GM19438 (cell line): ENCODE data around the gene CBARP.

ENCODE experiments used
- ATAC-seq: cut with Tn5 transposase; IDR thresholded peaks from one replicate; pipeline ENCODE4 v1.9.1; 2021; ENCODE audit warnings: low read depth; ENCODE audit not compliant: unreplicated experiment

Gene CBARP

DNA sequence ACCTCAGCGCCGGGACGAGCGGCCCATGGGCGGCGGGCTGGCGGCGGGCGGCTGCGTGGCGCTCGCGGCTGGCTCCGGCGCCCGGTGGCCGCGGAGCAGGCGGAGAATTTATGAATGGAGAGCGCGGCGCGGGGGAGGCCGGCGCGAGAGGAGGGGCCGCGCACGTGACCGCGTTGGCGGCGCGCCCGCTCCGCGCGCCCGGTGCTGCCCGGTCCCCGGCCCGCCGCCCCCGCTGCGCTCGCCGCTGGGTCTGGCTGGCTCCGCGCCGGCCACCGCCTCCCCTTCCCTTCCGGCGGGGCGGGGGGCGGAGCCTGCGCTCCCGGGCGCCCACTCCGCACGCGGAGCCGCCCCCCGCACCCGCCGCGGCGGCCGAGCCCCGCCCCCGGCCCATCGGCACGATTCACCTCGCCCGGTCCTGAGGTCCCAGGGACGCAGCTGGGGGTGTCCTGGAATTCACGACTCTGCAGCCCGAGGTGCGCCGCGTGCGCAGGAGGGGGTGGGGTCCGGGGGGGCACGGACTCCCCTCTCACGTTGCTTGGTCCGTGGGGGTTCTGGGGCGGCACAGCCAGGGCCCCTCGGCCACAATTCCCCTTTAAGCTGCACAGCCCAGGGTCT, at the start of gene CBARP:
Gene CBARP, minus strand, starts transcription at position 252 of the 615 bp plus-strand sequence. CDS start 1,905 bp downstream, outside the sequence.
- no peak for ATAC-seq

GRCh38 chr19:1286487-1287353, 48.9 kb upstream of the CBARP start:
- no peak for ATAC-seq

DNA sequence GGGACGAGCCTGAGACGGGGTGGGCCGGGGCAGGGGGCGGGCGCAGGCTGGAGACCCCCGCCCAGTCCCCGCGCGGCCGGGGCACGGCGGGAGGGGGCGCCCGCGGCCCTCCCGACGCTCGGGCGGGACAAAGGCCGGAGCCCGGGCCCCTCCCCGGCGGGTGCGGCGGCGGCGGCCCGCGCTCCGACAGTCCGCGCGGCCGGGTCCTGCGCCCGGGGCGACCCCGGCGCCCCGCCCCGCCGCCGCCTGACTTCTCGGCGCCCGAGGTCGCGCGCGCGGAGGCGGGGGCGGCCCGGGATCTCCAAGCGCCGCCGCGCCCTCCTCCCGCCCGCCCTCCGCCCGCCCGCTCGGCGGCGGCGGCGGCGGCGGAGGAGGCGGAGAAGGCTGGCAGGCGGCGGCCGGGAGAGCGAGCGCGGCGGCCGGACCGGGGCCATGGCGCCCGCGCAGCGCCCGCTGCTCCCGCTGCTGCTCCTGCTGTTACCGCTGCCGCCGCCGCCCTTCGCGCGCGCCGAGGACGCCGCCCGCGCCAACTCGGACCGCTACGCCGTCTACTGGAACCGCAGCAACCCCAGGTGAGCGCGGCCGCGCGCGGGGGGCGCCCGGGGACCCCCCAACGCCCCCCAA, 48.0 kb upstream of the CBARP start, which contains the start of gene EFNA2:
Gene EFNA2, plus strand, starts transcription at position 137 of the 624 bp plus-strand sequence. Its CDS starts 296 bp downstream, at position 433.
- no peak for ATAC-seq

GRCh38 chr19:1284979-1285736, 47.4 kb upstream of the CBARP start:
- no peak for ATAC-seq

- ATAC-seq: no peak
Observed at GRCh38 chr19:1284293-1284978, 46.6 kb upstream of the CBARP start.

DNA sequence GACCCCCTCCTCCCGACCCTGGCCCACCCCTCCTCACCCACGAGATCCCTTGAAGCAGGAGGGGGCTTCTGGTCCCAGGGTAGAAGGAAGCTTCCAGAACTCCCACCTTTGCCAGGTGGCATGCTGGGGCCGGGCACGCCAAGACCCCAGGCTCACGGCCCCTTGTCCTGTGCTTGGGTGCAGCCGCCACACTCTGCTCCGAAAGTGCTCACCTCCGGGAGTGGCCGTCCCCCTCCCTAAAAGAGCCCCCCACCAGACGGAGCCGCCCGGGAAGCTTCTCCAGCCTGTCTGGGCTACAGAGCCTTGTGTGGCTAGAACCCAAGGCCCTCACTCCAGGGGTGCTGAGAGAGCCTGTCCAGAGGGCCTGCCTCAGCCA, 46.1 kb upstream of the CBARP start:
- no peak for ATAC-seq

GRCh38 chr19:1283207-1283916, 45.6 kb upstream of the CBARP start:
- ATAC-seq: no peak

GRCh38 chr19:1282588-1283206, 44.9 kb upstream of the CBARP start:
- ATAC-seq: no peak

- ATAC-seq: no peak
Observed at GRCh38 chr19:1281569-1282287, 43.9 kb upstream of the CBARP start.

DNA sequence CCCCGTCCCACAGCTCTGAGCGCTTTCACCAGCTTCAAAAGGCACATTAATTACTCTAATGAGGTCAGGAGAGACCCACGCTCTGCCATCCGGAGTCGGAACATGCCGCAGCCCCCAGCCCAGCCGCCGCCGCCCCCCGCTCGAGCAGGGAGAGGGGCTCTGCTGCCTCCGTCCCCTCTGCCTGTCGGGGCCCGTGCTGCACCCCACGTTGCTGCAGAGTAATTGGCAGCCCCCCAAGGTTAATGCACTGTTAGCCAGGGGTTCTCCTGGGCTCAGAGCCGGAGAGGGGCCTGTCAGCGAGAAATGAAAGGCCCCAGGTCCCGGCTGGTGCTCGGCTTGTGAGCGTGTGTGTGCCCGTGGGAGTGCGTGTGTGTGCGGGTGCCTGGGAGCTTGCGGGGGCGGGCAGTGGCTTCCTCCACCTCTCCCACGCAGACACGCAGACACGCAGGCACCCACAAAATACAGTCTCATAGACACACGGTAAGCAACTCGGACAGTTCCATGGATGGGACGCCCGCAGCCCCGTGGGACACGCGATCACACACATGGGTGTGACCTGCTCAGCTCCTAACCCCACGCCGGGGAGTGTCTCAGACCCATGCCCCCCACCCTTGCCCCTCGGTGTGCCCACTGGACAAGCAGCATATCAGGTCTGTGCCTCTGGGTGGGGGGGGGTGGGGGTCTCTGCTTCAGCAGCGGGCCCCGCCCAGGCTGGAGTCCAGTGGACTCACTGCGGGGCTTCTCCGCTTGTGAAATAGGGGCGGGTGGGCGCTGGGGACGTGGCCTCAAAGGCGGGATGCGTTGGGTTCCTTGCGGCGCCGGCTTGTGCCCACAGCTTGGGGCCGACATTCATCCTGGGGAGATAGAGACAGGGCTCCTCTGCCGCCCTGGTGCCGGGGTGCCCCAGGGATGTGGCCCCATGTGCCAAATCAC, 43.1 kb upstream of the CBARP start:
- no peak for ATAC-seq

GRCh38 chr19:1279782-1280341, 42.1 kb upstream of the CBARP start:
- ATAC-seq: no peak

DNA sequence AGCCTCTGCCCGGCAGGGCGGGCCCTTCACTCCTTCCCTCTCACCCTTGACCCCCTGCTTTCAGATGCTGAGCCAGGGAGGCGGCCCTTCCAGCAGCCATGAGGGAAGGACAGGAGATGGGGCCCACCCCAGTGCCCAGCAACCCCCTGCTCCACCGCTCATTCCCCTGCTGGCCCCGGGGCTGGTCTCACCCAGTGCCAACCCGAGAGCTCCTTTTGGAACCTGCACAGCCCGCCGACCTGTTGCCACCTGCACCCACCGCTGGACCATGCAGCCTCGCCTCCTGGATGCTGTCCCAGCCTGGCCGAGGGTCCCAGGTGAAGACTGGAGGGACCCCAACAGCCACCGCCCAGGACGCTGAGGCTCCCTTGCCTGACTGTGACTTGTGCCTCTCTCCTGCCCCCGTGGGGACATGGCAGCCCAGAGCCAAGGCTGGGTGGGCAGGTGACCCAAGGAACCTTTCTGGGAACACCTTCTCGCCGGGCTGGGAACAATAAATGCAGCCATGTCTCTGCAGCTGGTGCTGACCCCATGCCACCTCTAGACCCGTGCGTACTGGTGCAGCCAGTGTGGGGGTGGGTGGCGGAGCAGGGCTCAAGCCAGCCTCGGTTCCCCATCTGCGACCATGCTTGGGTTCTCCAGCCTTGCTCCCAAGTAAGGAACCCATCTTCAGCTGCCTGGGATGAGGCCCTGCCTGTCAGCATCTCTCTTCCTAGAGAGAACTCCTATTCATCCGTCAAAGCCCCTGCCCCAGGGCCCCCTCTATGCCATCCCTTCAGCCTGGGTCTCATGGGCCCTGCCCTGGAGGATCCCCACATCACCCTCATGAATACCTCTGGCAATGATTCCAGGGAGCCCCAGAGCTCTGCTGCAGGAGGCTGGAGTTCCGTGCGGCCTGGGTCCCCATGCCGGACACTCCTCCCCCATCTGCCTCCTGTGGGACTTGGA, 41.2 kb upstream of the CBARP start:
- no peak for ATAC-seq

GRCh38 chr19:1278074-1278473, 40.3 kb upstream of the CBARP start:
- no peak for ATAC-seq

DNA sequence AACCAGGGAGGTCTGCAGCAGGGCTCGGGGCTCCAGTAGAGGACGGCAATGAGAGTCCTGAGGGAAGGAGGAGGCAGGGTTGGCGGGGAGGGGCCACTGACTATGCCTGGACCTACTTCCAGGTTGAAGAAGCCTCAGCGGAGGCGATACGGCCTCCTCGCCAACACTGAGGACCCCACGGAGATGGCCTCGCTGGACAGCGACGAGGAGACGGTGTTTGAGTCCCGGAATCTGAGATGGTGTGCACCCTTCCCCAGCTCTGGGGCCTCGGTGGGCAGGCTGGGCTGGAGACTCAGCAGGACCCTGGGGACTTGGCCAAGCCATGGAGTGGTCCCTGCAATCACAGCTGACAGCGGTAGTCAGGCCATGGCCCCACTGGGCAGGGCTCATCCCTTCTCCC, 39.3 kb upstream of the CBARP start:
- ATAC-seq: no peak

DNA sequence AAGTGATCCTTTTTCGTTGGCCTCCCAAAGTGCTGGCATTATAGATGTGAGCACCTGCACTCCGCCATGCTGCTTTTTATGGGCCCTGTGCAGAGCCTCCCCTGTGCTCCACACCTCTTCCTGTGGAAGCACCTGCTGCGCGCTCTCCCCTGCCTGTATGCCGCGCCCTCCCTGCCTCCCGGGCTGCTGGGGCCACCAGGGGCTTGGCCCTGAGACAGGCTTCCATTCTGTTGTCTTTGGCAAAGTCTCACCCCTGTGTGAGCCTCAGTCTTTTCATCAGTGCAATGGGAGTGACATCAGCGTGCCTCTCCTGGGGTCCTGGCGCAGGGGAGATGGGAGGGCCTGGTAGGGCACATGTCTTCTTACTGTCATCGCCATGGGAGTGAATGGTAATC, 38.8 kb upstream of the CBARP start:
- ATAC-seq: no peak

- no peak for ATAC-seq
Observed at GRCh38 chr19:1275976-1276627, 38.3 kb upstream of the CBARP start.
